Measurements from ENCODE around the gene GRIK4. TPM values are rescaled to one million over a fixed set of nuclear protein-coding genes. Genes with fewer than 3 reads are reported as not detected.

Gene GRIK4
- polyA plus RNA-seq, 4 donors = 0.97 to 1.5 (median 1.4) TPM

DNA sequence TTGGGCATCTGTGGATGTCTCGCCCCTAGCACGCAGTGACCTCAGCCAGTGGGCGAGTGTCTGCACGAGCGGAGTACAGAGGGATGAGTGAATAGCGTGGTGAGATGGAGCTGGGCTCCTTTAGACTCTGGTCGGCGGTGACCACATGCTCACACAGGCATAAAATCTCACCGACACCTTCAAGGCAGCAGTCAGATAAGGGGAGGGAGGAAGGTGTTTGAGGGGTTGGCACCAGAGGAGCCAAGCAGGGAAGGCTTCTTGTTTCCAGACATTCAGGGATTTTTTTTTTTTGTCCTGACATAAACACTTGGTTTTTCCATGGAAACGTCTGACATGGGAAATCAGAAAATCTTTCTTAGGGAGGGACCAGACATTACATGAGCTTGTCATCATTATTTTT lies 35.8 kb downstream of the GRIK4 start:
- no peak for DNase-seq (ENCODE audit: low read depth in 4 of 4, low spot score in 2 of 4)

DNA sequence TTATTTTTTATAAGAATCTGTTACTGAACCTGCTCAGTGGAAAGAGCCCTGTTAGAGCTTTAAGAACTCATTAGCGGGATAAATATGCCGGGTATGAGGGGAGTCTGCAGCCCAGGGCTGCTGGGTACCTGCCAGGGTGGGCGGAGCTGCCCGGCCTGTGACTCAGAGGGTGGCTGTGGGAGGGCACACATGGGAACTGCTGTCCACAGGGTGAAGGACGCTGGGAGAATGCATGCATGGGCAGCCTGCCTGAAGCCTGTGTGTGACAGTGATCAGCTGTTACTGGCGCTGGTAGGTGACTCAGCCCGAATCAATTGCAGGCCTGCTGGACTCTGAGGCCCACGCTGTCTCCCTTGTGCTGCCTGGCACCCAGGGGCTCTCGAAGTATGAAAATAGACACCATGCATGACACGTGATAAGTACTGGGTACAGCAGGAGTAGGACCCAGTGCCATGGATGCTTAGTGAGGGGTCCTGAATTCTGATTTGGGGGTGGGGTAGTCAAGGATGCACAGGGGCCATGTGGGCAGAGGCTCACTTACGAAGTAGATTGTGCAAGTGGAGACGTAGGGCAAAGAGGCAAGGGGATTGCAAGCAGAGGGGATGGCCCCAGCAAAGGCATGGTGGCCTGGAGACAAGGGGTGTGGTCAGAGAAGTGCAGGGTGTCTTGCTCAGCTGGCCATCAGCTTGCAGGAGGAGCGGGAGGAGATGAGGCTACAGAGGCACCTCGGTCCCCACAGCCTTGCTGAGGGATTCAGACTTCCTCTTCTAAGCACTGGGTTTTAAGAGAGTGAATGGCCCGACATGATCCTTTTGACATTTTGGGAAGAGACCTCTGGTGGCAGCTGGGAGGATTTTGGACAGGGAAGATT lies 36.5 kb downstream of the GRIK4 start:
- DNase-seq (ENCODE audit: low read depth in 4 of 4, low spot score in 2 of 4) = peak in 2 of 4 donors; percentile 57 to 74

DNA sequence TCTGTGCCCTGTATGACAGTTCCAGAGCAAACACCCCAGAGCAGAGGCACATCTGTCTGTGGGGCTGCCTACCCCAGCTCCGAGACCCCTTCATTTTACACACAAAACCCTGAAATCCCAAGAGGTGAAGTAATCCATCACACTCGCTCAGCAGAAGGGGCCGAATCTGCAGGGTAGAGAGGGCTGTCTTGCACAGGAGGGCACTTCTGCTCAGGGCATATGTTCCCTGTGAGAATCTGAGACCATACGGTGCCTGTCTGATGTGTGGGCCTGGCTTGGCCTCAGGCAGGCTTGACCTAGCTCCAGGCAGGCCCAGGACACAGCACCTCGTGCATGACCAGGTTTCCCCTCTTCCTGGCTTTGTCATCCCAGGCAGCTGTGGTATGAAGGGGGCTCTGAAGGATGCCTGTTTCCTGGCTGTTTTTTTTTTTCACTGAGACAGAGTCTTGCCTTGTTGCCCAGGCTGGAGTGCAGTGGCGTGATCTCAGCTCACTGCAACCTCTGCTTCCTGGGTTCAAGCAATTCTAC lies 37.2 kb downstream of the GRIK4 start:
- DNase-seq (ENCODE audit: low read depth in 4 of 4, low spot score in 2 of 4) = no peak

DNA sequence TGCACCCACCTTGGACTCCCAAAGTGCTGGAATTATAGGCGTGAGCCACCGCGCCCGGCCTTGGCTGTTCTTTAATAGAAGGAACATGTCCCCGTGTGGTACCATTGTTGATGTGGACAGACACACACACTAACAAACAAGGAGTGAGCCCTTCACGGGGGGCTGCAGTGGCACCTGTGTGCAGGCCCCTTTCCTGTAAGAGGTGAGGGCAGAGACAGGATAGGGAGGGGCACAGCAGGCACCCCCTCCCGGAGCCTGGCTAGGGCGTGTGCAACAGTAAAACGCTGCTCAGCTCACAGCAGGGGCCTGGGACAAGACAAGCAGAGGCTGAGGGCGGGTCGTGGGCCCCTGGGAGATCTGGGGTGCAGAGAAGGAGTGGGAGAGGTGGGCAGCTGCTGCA lies 37.8 kb downstream of the GRIK4 start:
- no peak for DNase-seq (ENCODE audit: low read depth in 4 of 4, low spot score in 2 of 4)

DNA sequence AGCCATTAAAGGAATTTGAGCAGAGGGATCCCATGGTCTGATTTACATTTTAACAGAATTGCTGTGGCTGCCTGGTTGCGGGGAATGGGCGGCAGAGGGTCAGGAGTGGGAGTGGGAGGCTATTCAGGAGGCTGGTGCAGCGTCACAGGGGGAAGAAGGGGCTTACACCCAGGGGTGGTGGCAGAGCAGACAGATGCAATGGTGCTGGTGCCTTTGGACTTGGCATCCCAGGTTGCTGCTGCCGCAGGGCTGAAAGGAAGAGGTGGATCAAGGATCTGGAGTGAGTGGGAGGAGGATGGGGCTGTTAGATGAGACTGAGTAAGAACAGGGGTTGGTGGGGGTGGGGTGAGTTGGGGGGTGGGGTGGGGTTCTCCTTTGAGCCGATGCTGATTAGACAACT lies 38.5 kb downstream of the GRIK4 start:
- no peak for DNase-seq (ENCODE audit: low read depth in 4 of 4, low spot score in 2 of 4)

DNA sequence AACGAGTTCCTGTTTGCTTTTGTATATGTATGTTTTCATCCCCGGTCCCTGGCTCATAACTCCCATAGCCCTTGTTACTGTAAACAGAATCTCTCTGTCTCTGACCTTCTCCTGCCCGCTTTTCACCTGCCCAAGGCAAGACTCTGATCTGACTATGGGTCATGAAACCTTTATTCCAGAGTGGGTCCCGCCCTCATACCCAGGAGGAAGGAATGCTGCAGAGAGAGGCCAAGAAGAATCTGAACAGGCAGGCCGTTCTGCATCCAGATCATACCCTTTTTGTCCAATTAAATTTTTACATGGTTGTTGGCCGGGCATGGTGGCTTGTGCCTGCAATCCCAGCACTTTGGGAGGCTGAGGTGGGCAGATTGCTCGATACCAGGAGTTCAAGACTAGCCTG lies 39.6 kb downstream of the GRIK4 start:
- no peak for DNase-seq (ENCODE audit: low read depth in 4 of 4, low spot score in 2 of 4)

DNA sequence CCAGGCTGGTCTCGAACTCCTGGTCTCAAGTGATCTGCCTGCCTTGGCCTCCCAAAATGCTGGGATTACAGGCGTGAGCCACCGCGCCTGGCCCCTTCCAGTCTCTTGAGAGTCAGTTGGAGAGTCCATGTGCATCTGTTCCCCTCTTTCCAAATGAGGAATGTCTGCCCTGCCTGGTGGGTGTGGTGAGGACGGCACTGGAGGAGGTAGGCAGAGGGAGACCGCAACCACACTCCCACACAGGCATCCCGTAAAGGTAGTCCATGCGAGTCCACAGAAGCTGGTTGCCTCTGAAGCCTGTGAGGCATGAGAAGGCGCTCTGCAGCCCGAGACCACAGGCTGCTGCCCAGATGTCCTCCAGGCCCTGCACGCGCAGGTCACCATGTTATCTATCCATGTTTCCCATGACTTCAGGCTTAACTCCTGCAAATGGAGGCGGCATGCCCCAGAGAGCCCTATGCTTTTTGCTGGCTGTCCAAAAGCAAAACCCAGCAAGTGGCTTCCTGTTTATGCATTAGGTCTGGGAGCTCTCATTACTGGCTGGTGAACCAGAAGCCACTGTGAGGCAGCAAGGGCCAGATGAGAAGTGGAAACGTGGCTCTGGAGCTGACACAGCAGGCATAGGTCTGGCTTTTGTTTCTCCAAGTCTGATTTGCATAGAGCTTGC lies 43.4 kb downstream of the GRIK4 start:
- DNase-seq (ENCODE audit: low read depth in 4 of 4, low spot score in 2 of 4) = no peak

DNA sequence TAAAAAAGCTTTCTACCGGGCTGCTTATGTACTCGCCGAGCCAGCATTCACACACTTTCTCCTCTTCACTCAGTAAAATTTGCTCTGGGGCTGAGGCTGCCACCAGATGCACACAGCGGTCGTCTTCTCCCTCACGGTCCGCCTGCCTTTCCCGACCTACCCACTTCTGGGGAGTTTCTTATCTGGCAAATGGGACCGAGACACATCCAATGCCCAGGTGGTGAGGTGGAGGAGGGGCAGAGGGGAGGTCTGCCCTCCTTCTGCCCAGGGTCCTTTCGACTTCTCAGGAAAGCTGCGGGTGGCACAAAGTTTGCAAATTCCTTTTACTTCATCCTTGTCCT lies 43.9 kb downstream of the GRIK4 start:
- DNase-seq (ENCODE audit: low read depth in 4 of 4, low spot score in 2 of 4) = no peak

DNA sequence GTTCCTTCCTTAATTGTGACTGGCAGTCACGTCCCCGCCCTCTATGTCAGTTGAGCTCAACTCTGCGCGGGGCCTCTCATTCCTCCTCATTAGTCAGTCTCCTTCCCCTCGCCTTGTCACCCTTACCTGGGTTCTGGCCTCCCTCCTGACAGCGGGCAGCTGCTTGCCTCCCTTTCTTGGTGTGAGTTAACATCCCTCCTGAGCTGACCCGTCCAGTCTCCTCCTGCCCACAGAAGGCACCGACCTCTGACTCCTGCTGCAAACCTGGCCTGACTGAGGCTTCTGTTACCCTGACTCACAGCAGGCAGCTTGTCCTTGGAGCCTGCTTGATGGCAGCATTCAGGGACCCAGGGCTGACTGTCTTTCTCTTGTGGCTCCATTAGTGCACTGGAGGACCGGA lies 45.2 kb downstream of the GRIK4 start:
- no peak for DNase-seq (ENCODE audit: low read depth in 4 of 4, low spot score in 2 of 4)

DNA sequence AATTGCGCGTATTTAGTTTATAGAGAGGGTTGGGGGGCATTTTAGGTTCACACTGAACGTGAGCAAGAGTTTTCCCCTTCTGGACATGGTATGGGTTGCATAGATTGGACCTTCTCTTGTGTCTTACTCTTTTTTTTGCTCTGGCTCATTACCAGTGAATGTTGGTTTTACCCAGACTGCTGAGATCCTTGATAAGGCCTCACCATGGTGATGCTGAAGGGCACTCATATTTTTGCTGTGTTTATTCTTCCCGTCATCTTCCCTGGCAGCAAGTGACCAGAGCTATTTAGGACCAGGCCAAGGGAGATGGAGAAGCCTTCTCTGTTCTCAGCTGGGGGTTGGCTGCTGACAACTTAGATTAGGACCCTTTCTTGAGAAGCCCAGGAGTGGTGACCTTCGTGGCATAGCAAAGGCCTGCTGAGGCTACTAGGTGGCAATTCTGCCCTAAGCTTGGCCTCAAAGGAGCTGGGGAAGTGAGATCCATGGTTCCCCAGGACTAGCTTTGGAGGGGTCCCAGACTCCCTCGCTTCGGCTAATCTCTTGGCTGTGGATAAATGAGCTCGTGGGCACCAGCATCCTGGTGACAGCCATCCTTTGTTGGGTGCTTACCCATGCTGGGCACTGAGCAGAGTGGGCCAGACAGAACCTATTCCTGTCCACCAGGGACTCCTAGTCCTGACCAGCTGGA lies 47.3 kb downstream of the GRIK4 start:
- DNase-seq (ENCODE audit: low read depth in 4 of 4, low spot score in 2 of 4) = no peak

DNA sequence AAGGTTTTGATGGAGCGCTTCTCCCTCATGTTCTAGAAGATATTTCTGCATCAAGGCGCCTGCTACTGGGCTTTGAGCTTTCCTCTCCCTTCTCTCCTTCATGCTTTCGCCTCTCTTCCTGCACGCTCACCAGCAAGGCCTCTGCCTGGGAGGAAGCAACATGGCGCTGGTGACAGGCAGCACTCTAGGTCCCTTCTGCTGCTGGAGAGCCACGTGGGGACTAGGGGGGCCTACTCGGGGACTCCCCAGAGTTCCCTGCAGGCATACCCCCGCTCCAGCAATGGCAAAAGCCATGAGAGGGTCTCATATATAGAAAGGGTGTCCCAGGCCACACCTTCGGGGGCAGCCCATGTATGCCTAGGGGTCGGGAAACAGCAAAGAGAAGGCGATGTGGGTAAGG lies 49.7 kb downstream of the GRIK4 start:
- DNase-seq (ENCODE audit: low read depth in 4 of 4, low spot score in 2 of 4) = no peak

DNA sequence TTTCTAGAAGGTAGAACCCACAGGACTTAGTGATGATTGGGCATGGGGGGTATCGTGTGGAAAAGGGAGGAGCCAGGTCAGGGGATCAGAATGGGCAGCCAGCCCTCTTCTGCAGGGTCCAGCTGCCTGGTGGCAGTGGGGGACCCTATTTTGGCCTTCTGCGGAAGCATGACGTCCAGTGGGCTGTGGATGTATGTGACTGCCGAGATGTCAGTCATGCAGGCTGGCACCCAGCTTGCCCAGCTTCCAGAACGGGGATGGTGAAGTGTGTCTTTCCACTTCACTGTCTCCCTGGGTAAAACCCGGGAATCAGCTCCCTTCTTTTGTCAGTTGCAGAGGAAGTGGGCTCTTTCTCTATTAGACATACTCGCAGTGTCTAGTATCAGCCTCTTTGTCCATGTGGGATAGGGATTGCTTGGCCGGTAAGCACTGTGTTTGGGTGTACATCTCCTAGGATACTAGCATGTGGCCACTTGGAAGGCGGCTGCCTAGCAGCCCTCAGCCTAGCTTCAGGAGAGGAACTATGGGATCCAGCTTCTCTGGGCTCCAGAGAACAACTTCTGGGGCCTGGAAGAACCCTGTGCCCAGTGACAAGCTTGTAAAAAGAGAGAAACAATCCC lies 51.4 kb downstream of the GRIK4 start:
- DNase-seq (ENCODE audit: low read depth in 4 of 4, low spot score in 2 of 4) = no peak

DNA sequence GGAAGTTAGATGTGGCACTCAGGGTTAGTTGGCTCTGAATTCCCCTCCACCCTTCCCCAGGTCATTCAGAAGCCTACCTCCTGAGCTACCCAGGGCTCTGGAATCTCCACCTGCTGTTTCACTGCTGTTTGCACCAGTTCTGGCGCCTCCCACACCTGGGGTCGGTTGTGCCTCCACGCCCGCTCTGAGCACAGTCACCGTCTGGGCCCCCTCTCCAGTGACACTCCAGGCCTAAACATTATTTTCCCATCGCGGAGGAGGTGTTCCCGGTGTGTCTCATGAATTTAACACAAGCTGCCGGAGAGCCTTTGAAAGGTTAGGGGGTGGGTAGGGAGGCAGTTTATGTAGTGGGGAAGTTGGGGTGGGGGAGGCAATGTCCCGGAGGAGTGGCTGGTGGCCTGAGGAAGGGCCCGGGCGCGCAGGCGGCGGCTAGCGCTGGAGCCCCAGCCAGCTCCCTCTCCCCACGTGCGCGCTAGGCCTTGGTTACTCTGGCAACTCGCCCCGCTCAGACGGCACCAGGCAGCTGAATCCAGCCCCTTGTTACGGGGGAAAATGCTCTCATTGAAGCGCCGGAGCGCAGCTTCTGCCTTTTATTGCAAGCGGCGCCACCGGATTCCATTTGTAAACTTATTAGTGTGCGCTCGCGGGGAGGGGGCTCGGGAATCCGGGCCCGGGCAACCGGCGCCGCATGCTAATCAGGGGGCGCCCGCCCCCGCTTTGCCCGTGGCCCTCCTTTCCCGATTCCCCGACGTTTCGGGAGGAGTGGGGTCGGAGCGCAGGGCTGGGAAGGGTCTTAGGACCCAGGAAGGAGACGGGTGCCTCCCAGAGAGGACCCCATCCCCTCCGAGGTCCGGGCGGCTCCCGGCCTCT lies 52.4 kb downstream of the GRIK4 start:
- peak in 2 of 4 donors; percentile 65 to 77 for DNase-seq (ENCODE audit: low read depth in 4 of 4, low spot score in 2 of 4)

DNA sequence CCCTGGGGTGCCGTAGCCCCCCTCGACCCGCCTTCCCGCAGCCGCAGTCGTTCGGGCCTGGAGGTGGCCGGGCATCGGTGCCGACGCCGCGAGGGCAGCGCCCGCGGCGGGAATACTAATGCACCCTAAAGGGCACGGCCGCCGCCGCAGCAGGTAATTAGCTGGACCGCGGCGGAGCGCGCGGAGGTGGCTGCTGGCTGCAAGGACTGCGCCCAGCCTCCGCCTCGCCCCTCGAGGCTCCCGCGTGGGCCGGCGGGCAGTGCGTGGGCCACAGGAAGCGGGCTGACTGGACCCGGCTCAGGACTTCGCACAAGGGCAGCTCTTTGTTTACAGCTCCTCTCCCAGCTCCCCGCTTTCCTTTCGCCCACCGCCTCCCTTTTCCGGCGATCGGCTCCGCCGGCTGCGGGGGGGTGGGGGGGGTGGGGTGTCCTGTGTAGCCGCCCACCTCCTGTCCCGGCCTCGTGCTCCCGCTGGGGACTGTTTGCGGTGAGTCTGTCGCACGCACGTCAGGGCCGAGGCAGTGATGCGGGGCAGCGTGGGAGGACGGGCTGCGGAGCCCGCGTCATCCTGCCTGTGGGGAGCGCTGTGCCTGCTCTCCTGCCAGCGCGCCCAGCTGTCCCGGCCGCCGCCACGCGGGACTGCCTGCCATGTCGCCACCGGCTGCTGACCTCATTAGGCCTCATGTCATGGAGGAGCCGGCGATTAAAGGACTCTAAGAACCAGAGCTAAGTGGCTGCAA lies 53.2 kb downstream of the GRIK4 start:
- peak in 1 of 4 donors; percentile 48 for DNase-seq (ENCODE audit: low read depth in 4 of 4, low spot score in 2 of 4)

DNA sequence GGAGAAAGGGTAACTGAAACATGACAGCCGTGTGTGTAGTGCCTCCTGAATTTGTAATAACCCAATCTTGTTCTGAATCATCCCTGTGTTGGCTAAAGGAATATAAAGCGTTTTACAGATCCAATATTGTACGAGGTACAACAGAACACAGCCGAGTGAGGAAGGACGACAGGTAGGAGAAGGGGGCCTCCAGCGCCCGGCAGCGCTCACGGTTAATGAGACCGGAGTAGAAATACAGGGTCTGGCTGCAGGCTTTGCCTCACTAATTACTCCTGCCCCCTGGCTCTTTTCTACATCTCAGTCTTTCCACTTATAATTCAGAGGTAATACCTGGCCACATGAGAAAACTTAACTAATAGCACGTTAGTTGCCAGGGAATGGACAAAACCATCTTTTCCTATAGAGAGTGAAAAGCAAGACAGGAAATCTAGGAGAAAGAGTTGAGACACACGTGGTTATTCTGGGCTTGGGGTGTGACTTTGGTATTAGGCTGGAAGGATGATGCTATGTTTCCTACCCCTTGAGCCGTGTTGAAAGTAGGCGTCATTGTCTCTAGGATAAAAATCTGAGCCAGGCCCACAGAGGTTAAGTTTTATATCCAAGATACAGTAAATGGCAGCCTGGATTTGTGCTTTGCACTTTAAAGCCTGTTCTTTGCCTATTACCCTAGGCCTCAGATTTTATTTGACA lies 54.1 kb downstream of the GRIK4 start:
- DNase-seq (ENCODE audit: low read depth in 4 of 4, low spot score in 2 of 4) = no peak

DNA sequence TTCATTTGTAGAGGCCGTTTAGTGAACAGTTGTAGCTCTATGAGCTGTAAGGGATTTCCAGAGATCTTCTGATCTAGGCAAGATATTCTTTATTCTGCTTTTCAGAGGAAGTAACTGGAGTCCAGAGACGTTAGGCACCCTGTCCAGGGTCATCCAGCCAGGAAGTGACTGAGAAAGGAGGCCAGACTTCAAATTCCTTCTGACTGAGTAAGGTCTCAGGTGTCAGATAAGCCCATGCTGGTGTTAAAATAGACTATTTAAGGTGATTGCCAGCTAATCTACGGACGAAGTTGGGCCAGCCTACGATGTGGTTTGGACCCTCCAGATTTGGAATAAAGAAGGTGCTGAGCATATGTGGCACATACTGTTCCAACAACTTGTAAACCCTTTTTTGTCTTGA lies 54.6 kb downstream of the GRIK4 start:
- DNase-seq (ENCODE audit: low read depth in 4 of 4, low spot score in 2 of 4) = no peak

DNA sequence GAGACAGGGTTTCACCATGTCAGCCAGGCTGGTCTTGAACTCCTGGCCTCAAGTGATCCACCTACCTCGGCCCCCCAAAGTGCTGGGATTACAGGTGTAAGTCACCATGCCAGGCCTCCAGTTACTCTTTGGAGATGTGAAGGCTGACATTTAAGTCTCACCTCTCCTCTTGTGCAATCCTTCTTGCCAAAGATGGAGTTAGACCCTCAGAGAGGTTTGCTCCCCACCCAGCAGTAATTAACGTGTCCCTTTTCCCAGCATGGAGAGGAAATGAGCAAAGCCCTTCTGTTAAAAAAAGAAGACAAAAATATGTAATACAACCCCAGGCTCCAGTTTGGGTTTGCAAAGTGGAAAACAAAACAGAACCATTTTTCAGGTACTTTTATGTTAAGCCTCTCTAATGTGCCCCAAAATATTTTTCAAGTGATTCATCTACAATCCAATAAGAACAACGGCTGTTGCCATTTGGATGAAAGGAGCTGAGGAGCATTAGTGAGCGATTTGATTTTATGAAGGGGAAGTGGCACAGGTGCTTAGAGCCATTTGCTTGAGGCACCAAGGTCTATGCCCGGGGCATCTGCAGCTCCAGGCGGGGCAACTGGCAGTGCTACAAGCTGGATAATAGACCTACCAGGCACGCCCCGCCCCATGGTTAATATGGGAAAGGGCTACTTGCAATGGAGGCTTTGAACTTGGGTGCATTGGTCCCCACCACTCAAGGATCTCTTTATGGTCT lies 57.2 kb downstream of the GRIK4 start:
- DNase-seq (ENCODE audit: low read depth in 4 of 4, low spot score in 2 of 4) = no peak

DNA sequence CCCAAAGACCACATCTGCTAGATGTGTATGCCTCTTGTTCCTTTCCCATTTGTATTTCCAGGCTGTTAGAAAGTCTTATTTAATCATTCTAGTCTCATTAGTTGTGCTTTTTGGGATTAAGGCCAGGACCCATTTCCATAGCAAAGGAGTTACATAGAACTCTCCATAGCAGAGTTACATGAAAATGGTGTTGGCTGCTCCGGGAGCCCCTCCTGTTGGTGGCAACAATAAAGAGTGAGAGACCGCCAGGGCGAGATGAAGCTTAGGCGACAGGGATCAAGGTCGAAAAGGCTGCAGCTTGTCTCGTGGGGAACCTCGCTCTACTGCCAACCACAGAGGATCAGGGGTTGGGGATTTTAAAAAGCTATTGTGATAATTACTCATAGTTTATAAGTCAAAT lies 58.3 kb downstream of the GRIK4 start:
- no peak for DNase-seq (ENCODE audit: low read depth in 4 of 4, low spot score in 2 of 4)

All from left renal cortex interstitium (tissue), 4 donors.